IMR-90 (cell line): ENCODE data around the gene EXD2. TPM values are rescaled to one million over a fixed set of nuclear protein-coding genes. Genes with fewer than 3 reads are reported as not detected.

Experiments used
- ATAC-seq: fragments of 200-7000 bp; cut with Tn5 transposase; 2 replicates; pipeline ENCODE4 v1.9.1; 2020; ENCODE audit warnings: low read depth, mild to moderate bottlenecking, moderate library complexity
- BruUV-seq: library from RNA; stranded (reverse); fragments of 400-500 nt; replicated peaks from 2 replicates; lab custom pipeline; 2021; lab: Mats Ljungman, UMichigan
- CTCF ChIA-PET: fragments of 300-600 bp; formaldehyde crosslinking; extraction: SDS; loops from one replicate; lab custom pipeline; 2021; ENCODE audit warnings: antibody characterized with exemption; lab: Yijun Ruan, JAX
- POLR2A ChIA-PET: fragments of 300-600 bp; sonication (Branson Sonifier 250); formaldehyde crosslinking; loops from one replicate; lab custom pipeline; 2022; ENCODE audit warnings: antibody characterized with exemption; ENCODE audit not compliant: unreplicated experiment; lab: Charles Lee
- DNase-seq: peaks from one replicate; pipeline ENCODE4 v3.0.0; 2013
- H2AFZ ChIP-seq: replicated peaks from 2 replicates; pipeline ENCODE3; 2013; ENCODE audit warnings: low read length, mild to moderate bottlenecking; ENCODE audit not compliant: poor library complexity
- H2AK5ac ChIP-seq: 2 replicates; pipeline ENCODE4 v1.6.1; 2013; ENCODE audit warnings: low read depth, low read length, inconsistent platforms
- H2AK9ac ChIP-seq: replicated peaks from 2 replicates; pipeline ENCODE3; 2013; ENCODE audit warnings: mild to moderate bottlenecking, low read depth, low read length, moderate library complexity; ENCODE audit not compliant: poor library complexity
- H2BK120ac ChIP-seq: 2 replicates; pipeline ENCODE4 v1.6.1; 2013; ENCODE audit warnings: low read depth, low read length, inconsistent platforms
- H2BK15ac ChIP-seq: 3 replicates; pipeline ENCODE4 v1.6.1; 2013; ENCODE audit warnings: low read depth, low read length, inconsistent platforms
- H2BK20ac ChIP-seq: 2 replicates; pipeline ENCODE4 v1.6.1; 2013; ENCODE audit warnings: low read depth, mild to moderate bottlenecking, inconsistent platforms, low read length, moderate library complexity
- H2BK5ac ChIP-seq: 2 replicates; pipeline ENCODE4 v1.6.1; 2013; ENCODE audit warnings: mild to moderate bottlenecking, low read depth, low read length, inconsistent platforms; ENCODE audit not compliant: poor library complexity, severe bottlenecking
- H3K14ac ChIP-seq: replicated peaks from 2 replicates; pipeline ENCODE4 v1.6.1; 2013; ENCODE audit warnings: low read depth, low read length, inconsistent platforms
- H3K18ac ChIP-seq: 2 replicates; pipeline ENCODE4 v1.6.1; 2013; ENCODE audit warnings: low read depth, low read length, control low read depth
- H3K23ac ChIP-seq: 2 replicates; pipeline ENCODE4 v1.6.1; 2013; ENCODE audit warnings: low read depth, low read length, inconsistent platforms
- H3K27ac ChIP-seq: 2 replicates; pipeline ENCODE4 v1.5.1; 2013; ENCODE audit warnings: mild to moderate bottlenecking, control low read depth, low read length; ENCODE audit not compliant: insufficient read depth
- H3K27me3 ChIP-seq: 2 replicates; pipeline ENCODE4 v1.6.1; 2013; ENCODE audit warnings: low read length; ENCODE audit not compliant: control insufficient read depth, insufficient read depth
- H3K36me3 ChIP-seq: 2 replicates; pipeline ENCODE4 v1.6.1; 2013; ENCODE audit warnings: low read length, mixed read lengths; ENCODE audit not compliant: control insufficient read depth, insufficient read depth
- H3K4ac ChIP-seq: 2 replicates; pipeline ENCODE4 v1.6.1; 2013; ENCODE audit warnings: low read depth, low read length, inconsistent platforms
- H3K4me1 ChIP-seq: 2 replicates; pipeline ENCODE4 v1.6.1; 2013; ENCODE audit warnings: low read length, mixed read lengths; ENCODE audit not compliant: control insufficient read depth, insufficient read depth
- H3K4me2 ChIP-seq: 2 replicates; pipeline ENCODE4 v1.6.1; 2013; ENCODE audit warnings: low read depth, mild to moderate bottlenecking, control low read depth, low read length, moderate library complexity
- H3K4me3 ChIP-seq: 2 replicates; pipeline ENCODE4 v1.5.1; 2013; ENCODE audit warnings: low read depth, mild to moderate bottlenecking, control low read depth, low read length, moderate library complexity; ENCODE audit not compliant: insufficient read depth
- H3K56ac ChIP-seq: 2 replicates; pipeline ENCODE4 v1.6.1; 2013; ENCODE audit warnings: low read length, inconsistent platforms; ENCODE audit not compliant: insufficient read depth; ENCODE audit errors: extremely low read depth
- H3K79me1 ChIP-seq, 2 experiments: 2 replicates each; pipeline ENCODE4 v1.6.1; 2013; ENCODE audit warnings: low read length in 2 of 2, inconsistent platforms in 1 of 2, low read depth in 1 of 2
- H3K9ac ChIP-seq: 2 replicates; pipeline ENCODE4 v1.6.1; 2013; ENCODE audit warnings: low read depth, low read length, control low read depth
- H3K9me1 ChIP-seq: 2 replicates; pipeline ENCODE4 v1.6.1; 2013; ENCODE audit warnings: low read length, inconsistent platforms; ENCODE audit not compliant: insufficient read depth
- H3K9me3 ChIP-seq: 2 replicates; pipeline ENCODE4 v1.6.1; 2013; ENCODE audit warnings: low read length; ENCODE audit not compliant: control insufficient read depth, insufficient read depth
- H4K20me1 ChIP-seq: 2 replicates; pipeline ENCODE4 v1.6.1; 2013; ENCODE audit warnings: low read length, inconsistent platforms; ENCODE audit not compliant: insufficient read depth
- H4K5ac ChIP-seq: 2 replicates; pipeline ENCODE4 v1.6.1; 2013; ENCODE audit warnings: mild to moderate bottlenecking, low read depth, low read length, control low read depth
- H4K8ac ChIP-seq, 2 experiments: 2 replicates each; pipeline ENCODE4 v1.6.1; 2013; ENCODE audit warnings: low read depth in 2 of 2, low read length in 2 of 2, control low read depth in 1 of 2, inconsistent platforms in 1 of 2
- H4K91ac ChIP-seq: 2 replicates; pipeline ENCODE4 v1.6.1; 2013; ENCODE audit warnings: low read depth, low read length, inconsistent platforms; ENCODE audit not compliant: insufficient read depth
- BHLHE40 ChIP-seq: fragments of 150-350 bp; IDR thresholded peaks from 2 replicates; pipeline ENCODE4 v1.6.1; 2016; ENCODE audit warnings: mild to moderate bottlenecking, low read depth, low read length
- CEBPB ChIP-seq: IDR thresholded peaks from 2 replicates; pipeline ENCODE4 v1.6.1; 2012; ENCODE audit warnings: low read depth, low read length, improper control_type of control experiment
- CTCF ChIP-seq: conservative IDR thresholded peaks from 2 replicates; pipeline ENCODE4 v1.5.1; 2012; ENCODE audit warnings: mild to moderate bottlenecking, low read depth, low read length, improper control_type of control experiment
- ELK1 ChIP-seq: fragments of 150-350 bp; IDR thresholded peaks from 2 replicates; pipeline ENCODE4 v1.6.1; 2016; ENCODE audit warnings: low read depth, mild to moderate bottlenecking, low read length, moderate library complexity, borderline replicate concordance
- MAZ ChIP-seq: IDR thresholded peaks from 2 replicates; pipeline ENCODE4 v1.6.1; 2012; ENCODE audit warnings: low read depth, mild to moderate bottlenecking, low read length, improper control_type of control experiment, moderate library complexity, borderline replicate concordance
- MXI1 ChIP-seq: IDR thresholded peaks from 2 replicates; pipeline ENCODE4 v1.6.1; 2012; ENCODE audit warnings: low read depth, mild to moderate bottlenecking, low read length, moderate library complexity, borderline replicate concordance
- NFE2L2 ChIP-seq: fragments of 150-350 bp; IDR thresholded peaks from 2 replicates; pipeline ENCODE4 v1.6.1; 2016; ENCODE audit warnings: low read depth, mild to moderate bottlenecking, low read length
- RAD21 ChIP-seq: IDR thresholded peaks from 2 replicates; pipeline ENCODE4 v1.6.1; 2012; ENCODE audit warnings: low read length, improper control_type of control experiment
- RCOR1 ChIP-seq: IDR thresholded peaks from 2 replicates; pipeline ENCODE4 v1.6.1; 2012; ENCODE audit warnings: mild to moderate bottlenecking, low read length, improper control_type of control experiment; ENCODE audit not compliant: insufficient replicate concordance
- SMC3 ChIP-seq: fragments of 150-350 bp; IDR thresholded peaks from 2 replicates; pipeline ENCODE4 v1.6.1; 2016; ENCODE audit warnings: low read depth, mild to moderate bottlenecking, antibody characterized with exemption, low read length, moderate library complexity
- USF2 ChIP-seq: fragments of 150-350 bp; IDR thresholded peaks from 2 replicates; pipeline ENCODE4 v1.6.1; 2017; ENCODE audit warnings: mild to moderate bottlenecking, antibody characterized with exemption, low read length, low read depth
- WGBS, 2 experiments: methylation state at CpG; one replicate each; pipeline versions ENCODE4 v1.1.5 to v1.1.7; 2013; ENCODE audit warnings: missing lambda C conversion rate in 2 of 2; ENCODE audit not compliant: insufficient read length in 1 of 2; ENCODE audit errors: extremely low coverage in 2 of 2; 5-methylcytosine and 5-hydroxymethylcytosine counted together
- dilution Hi-C: fragments of 300-500 bp; cut with HindIII; formaldehyde crosslinking; loops from one replicate; pipeline ENCODE4 v1.14.3; 2018; ENCODE audit warnings: low sequenced_read_pairs; ENCODE audit not compliant: unreplicated experiment
- in situ Hi-C: fragments of 300-500 bp; cut with MboI; formaldehyde crosslinking; loops from 3 replicates; pipeline ENCODE4 v1.14.3; 2019; ENCODE audit warnings: low sequenced_read_pairs, inconsistent platforms, mixed read lengths
- intact Hi-C: fragments of 100-400 bp; cut with micrococcal nuclease; formaldehyde crosslinking; loops from 2 replicates; pipeline ENCODE4 v1.10.0; 2022
- polyA plus RNA-seq, 3 experiments: library from polyadenylated mRNA; depleted of rRNA; stranded (reverse); fragments of >200 nt; gene quantifications; 2 replicates each; pipeline ENCODE4 v1.2.3, GENCODE V29; 2012; ENCODE audit warnings: low replicate concordance in 1 of 3
- total RNA-seq: library from RNA; depleted of rRNA; stranded (reverse); fragments of >200 nt; gene quantifications from 2 replicates; pipeline ENCODE4 v1.2.3, GENCODE V29; 2012

The EXD2 gene
- total and polyA plus RNA-seq, 2 of the 4 experiments (the other 2 are of a cell fraction), result 11.0 to 13.3 TPM

GRCh38 chr14:69247676-69248440 is 56.6 kb downstream of the EXD2 start (continued):
- TF ChIP-seq ELK1 (no peak), NFE2L2 (no peak)

GRCh38 chr14:69249603-69250002 is 58.3 kb downstream of the EXD2 start:
- dilution Hi-C loops, result no loop called here
- no peak for ATAC-seq
- TF ChIP-seq NFE2L2, result no peak
- TF ChIP-seq CEBPB, result no peak
- TF ChIP-seq SMC3, result no peak
- TF ChIP-seq BHLHE40, result no peak
- no peak for TF ChIP-seq RCOR1
- TF ChIP-seq USF2, result no peak
- TF ChIP-seq MAZ, result no peak
- no peak for TF ChIP-seq CTCF
- no peak for TF ChIP-seq RAD21
- TF ChIP-seq MXI1, result no peak

More at GRCh38 chr14:69249603-69250002, 58.3 kb downstream of the EXD2 start:
- no peak overlapping the region for H2BK5ac ChIP-seq
- ChIA-PET CTCF (interaction anchor here (1.6 to 1.7 kb wide), 2 partner anchors 10 to 114 kb away, joined by 4 to 5 read pairs; partner anchors contain the start of gene GALNT16), POLR2A (no interaction called here)
- H4K20me1 ChIP-seq, result no peaks in the 10 kb centered on the region
- H3K27ac ChIP-seq, result no peak overlapping the region
- H3K27me3 ChIP-seq, result peaks cover 23% of the 10 kb centered on the region
- H2AK5ac ChIP-seq, result no peak overlapping the region
- H2AK9ac ChIP-seq, result no peak overlapping the region
- H3K36me3 ChIP-seq, result no peaks in the 10 kb centered on the region
- no peak overlapping the region for H3K4me3 ChIP-seq
- H3K56ac ChIP-seq, result no peak overlapping the region
- H4K8ac ChIP-seq, result no peak overlapping the region
- H2BK20ac ChIP-seq, result no peak overlapping the region
- H3K23ac ChIP-seq, result no peak overlapping the region
- no peak overlapping the region for H2AFZ ChIP-seq
- no peak overlapping the region for H3K14ac ChIP-seq
- no peak overlapping the region for H2BK15ac ChIP-seq
- H2BK120ac ChIP-seq, result no peak overlapping the region
- no peak for DNase-seq
- intact Hi-C loops (loop anchor here (5.0 kb wide), 1 partner anchor 38 kb away; no protein-coding TSS in a partner anchor), in situ Hi-C loops (loop anchor here (5.0 to 25.0 kb wide), 3 partner anchors 108 to 488 kb away; no protein-coding TSS in a partner anchor)
- no peak overlapping the region for H3K4me2 ChIP-seq
- no peak overlapping the region for H3K4ac ChIP-seq
- no peak overlapping the region for H4K5ac ChIP-seq
- H3K79me1 ChIP-seq, result no peaks in the 10 kb centered on the region
- no peaks in the 10 kb centered on the region; the same call in 1 of the 2 replicates for H3K9me1 ChIP-seq
- no peak overlapping the region for H3K18ac ChIP-seq
- H3K4me1 ChIP-seq, result peaks cover 3% of the 10 kb centered on the region; the same call in 1 of the 2 replicates
- H4K91ac ChIP-seq, result no peak overlapping the region
- H3K9ac ChIP-seq, result no peak overlapping the region
- WGBS, 2 experiments, result 80% methylated on average over 1 of the region's 5 CpGs; no CpG with 5 or more reads in 1 of the 2 experiments
- BruUV-seq, result no TSS peak
- H3K9me3 ChIP-seq, result no peaks in the 10 kb centered on the region; the same call in 1 of the 2 replicates
